ENCODE results near the gene ZFPL1.
A peak's percentile ranks its signal among the peaks of the same experiment; 100 is the strongest.

The ZFPL1 gene

GRCh38 chr11:65095974-65096806, 12.2 kb downstream of the ZFPL1 start, which contains the start of gene VPS51:
VPS51 (plus strand) TSS chr11:65096214; CDS start chr11:65096251, 37 bp downstream.
- peak; percentile 91 for DNase-seq (ENCODE audit: low read depth)

- no peak for DNase-seq (ENCODE audit: low read depth)
Measured at GRCh38 chr11:65096926-65097325, 12.9 kb downstream of the ZFPL1 start.

- DNase-seq (ENCODE audit: low read depth) = no peak
Measured at GRCh38 chr11:65100674-65101350, 16.8 kb downstream of the ZFPL1 start.

GRCh38 chr11:65102142-65103095, 18.4 kb downstream of the ZFPL1 start:
- DNase-seq (ENCODE audit: low read depth) = peak; percentile 72

- DNase-seq (ENCODE audit: low read depth) = no peak
Measured at GRCh38 chr11:65103476-65103875, 19.5 kb downstream of the ZFPL1 start.

GRCh38 chr11:65104628-65105027, 20.6 kb downstream of the ZFPL1 start:
- DNase-seq (ENCODE audit: low read depth) = no peak

- DNase-seq (ENCODE audit: low read depth) = no peak
Measured at GRCh38 chr11:65107078-65107477, 23.1 kb downstream of the ZFPL1 start.

GRCh38 chr11:65107751-65108468, 23.9 kb downstream of the ZFPL1 start:
- DNase-seq (ENCODE audit: low read depth) = no peak

- no peak for DNase-seq (ENCODE audit: low read depth)
Measured at GRCh38 chr11:65108469-65109123, 24.6 kb downstream of the ZFPL1 start.

- no peak for DNase-seq (ENCODE audit: low read depth)
Measured at GRCh38 chr11:65109231-65110198, 25.5 kb downstream of the ZFPL1 start.

- peak; percentile 79 for DNase-seq (ENCODE audit: low read depth)
Measured at GRCh38 chr11:65110354-65110861, 26.4 kb downstream of the ZFPL1 start.

GRCh38 chr11:65111159-65111743, 27.2 kb downstream of the ZFPL1 start:
- no peak for DNase-seq (ENCODE audit: low read depth)

- DNase-seq (ENCODE audit: low read depth) = peak; percentile 92
Measured at GRCh38 chr11:65111744-65112545, 27.9 kb downstream of the ZFPL1 start, which contains the start of gene TM7SF2. TM7SF2 (plus strand) TSS chr11:65111872; CDS start chr11:65112016, 144 bp downstream.

GRCh38 chr11:65112546-65113360, 28.7 kb downstream of the ZFPL1 start:
- DNase-seq (ENCODE audit: low read depth) = peak; percentile 32

GRCh38 chr11:65113361-65113756, 29.3 kb downstream of the ZFPL1 start:
- DNase-seq (ENCODE audit: low read depth) = no peak

- no peak for DNase-seq (ENCODE audit: low read depth)
Measured at GRCh38 chr11:65113839-65114238, 29.8 kb downstream of the ZFPL1 start.

- no peak for DNase-seq (ENCODE audit: low read depth)
Measured at GRCh38 chr11:65114538-65115171, 30.6 kb downstream of the ZFPL1 start.

All from EH (cell line).